COLO829 (cell line): ENCODE data around the gene BLTP3B.

ENCODE experiments used
- DNase-seq: peaks from one replicate; pipeline ENCODE4 v3.0.0; 2012; ENCODE audit warnings: low spot score

BLTP3B gene

DNA sequence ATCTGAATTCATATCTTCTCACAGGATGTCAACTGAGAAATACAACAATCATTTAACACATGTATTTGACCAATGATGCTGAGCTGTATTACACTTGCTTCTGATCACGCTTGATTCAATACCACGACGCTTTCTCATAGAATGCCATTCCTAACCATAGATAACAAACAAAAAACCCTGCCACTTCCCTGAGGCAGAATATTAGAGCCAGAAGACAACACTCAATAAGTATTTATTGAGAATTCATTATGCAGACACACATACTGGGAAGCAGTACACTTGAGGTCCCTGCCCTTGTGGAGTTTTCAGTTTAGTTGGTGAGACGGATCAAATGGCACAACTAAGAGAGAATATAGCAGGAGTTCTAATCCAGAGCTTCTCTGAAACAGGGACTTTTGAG lies 32.4 kb downstream of the BLTP3B start:
- no peak for DNase-seq

DNA sequence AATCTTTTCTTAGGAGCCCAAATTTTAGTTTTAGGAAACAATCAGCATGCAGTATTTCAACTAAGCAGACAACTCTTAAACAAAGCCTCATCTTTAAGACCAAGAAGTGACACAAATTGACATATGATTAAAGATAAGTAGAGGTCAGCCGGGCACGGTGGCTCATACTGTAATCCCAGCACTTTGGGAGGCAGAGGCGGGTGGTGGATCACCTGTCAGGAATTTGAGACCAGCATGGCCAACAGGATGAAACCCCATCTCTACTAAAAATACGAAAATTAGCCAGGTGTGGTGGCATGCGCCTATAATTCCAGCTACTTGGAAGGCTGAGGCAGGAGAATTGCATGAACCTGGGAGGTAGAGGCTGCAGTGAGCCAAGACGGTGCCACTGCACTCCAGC lies 35.8 kb downstream of the BLTP3B start:
- DNase-seq = no peak

DNA sequence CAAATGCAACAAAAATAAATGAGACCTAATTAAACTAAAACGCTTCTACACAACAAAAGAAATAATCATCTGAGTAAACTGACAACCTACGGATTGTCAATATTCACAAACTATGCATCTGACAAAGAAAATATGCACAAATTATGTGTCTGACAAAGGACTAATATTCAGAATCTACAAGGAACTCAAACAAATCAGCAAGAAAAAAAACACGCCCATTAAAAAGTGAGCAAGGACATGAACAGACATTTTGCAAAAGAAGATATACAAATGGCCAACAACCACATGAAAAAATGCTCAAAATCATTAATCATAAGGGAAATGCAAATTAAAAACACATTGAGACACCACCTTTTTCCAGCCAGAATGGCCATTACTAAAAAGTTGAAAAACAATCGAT lies 37.0 kb downstream of the BLTP3B start:
- no peak for DNase-seq

DNA sequence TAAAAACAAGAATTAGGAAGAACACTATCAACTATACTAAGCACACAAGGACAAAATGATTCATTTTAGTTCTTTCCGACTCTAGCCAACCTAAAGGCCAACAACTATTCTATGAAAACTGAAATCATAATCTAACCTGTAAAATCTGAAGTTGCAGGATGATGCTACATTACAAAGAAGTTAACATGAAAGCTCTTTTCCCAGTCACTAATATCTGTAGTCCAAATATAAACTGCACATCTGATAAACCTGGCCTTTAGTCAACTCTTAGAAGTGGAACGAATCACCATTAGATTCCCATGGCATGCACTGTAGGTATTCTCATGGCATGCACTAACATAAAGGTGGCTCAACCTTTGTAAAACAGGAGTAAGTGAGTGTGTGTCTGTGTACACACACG lies 41.7 kb downstream of the BLTP3B start:
- no peak for DNase-seq
